22Rv1 (cell line): ENCODE data around the gene ACO1.

ENCODE experiments used
- H3K27ac ChIP-seq: fragments of 450-650 bp; 2 replicates; pipeline ENCODE4 v1.5.1; 2017
- CTCF ChIP-seq: fragments of 450-650 bp; IDR thresholded peaks from 2 replicates; pipeline ENCODE4 v1.5.1; 2017; ENCODE audit warnings: mild to moderate bottlenecking
- ZFX ChIP-seq: fragments of 450-650 bp; IDR thresholded peaks from 2 replicates; pipeline ENCODE4 v1.6.1; 2017; ENCODE audit warnings: antibody characterized with exemption, borderline replicate concordance

Gene ACO1

GRCh38 chr9:32497921-32498320, 113.5 kb downstream of the ACO1 start:
- TF ChIP-seq CTCF (no peak), ZFX (no peak)
- no peak overlapping the region for H3K27ac ChIP-seq

GRCh38 chr9:32500768-32501167, 116.3 kb downstream of the ACO1 start:
- H3K27ac ChIP-seq, result no peak overlapping the region
- TF ChIP-seq ZFX, result no peak
- TF ChIP-seq CTCF, result no peak

- TF ChIP-seq CTCF (no peak), ZFX (no peak)
- no peak overlapping the region for H3K27ac ChIP-seq
These were observed 117.4 kb downstream of the ACO1 start for GRCh38 chr9:32501868-32502267.

GRCh38 chr9:32502464-32502863, 118.0 kb downstream of the ACO1 start:
- H3K27ac ChIP-seq, result no peak overlapping the region
- TF ChIP-seq CTCF (no peak), ZFX (no peak)

GRCh38 chr9:32503008-32503407, 118.6 kb downstream of the ACO1 start:
- H3K27ac ChIP-seq, result no peak overlapping the region
- TF ChIP-seq CTCF, result no peak
- TF ChIP-seq ZFX, result no peak
